Measurements from ENCODE around the gene NKD1.

DNA sequence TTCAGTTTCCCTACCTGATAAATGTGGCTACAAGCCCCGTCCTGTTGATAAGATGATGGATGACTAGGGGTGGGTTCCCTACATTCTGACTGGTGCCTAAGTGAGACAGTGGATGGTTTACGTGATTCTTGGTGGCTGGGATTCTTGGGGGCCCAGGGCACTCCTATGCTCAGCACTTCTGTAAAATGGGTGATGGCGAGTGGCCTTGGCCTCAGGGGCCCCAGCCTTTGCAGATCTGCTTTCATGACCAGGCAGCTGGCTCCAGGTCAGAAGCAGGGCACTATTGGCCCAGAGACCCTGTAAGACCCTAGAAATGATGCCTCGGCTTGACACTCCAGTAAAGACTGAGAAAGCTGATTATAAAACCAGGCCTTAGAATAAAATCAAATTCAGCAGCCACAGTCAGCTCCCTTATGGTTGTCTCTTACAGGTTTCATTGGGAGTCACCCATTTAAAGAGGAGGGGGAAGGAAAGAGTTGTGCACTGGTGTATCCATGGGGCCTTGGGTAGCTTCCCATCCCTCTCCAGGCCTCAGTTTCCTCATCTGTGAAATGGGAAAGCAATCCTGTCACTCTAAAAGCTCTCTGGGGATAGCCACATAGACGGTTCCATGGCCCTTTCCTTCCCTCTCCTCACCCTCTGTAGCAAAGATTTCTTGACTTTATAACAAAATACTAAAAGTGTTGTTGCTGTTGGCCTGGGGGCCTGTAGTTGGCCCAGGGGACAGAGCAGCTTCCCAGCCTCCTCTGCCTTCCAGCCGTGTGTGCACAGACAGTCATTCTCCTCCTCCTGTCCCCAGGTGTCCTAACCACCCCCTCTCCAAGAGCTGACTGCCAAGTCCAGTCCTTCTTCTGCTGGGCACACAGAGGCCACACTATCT is 131.7 kb downstream of the NKD1 start:
- TF ChIP-seq, protein P1, sequence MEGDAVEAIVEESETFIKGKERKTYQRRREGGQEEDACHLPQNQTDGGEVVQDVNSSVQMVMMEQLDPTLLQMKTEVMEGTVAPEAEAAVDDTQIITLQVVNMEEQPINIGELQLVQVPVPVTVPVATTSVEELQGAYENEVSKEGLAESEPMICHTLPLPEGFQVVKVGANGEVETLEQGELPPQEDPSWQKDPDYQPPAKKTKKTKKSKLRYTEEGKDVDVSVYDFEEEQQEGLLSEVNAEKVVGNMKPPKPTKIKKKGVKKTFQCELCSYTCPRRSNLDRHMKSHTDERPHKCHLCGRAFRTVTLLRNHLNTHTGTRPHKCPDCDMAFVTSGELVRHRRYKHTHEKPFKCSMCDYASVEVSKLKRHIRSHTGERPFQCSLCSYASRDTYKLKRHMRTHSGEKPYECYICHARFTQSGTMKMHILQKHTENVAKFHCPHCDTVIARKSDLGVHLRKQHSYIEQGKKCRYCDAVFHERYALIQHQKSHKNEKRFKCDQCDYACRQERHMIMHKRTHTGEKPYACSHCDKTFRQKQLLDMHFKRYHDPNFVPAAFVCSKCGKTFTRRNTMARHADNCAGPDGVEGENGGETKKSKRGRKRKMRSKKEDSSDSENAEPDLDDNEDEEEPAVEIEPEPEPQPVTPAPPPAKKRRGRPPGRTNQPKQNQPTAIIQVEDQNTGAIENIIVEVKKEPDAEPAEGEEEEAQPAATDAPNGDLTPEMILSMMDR (IDR thresholded peaks at IDR 0.05), result no peak
- no peak for TF ChIP-seq EZH2 (IDR thresholded peaks at IDR 0.05; ENCODE audit: borderline replicate concordance, insufficient read depth, low read depth, low read length, poor library complexity, severe bottlenecking)
